AG09319 (cell line): Measurements from ENCODE around the gene BLM.

Experiments
- DNase-seq: peaks from one replicate; pipeline ENCODE4 v3.0.0-alpha.2; 2010; ENCODE audit warnings: low read depth; ENCODE audit errors: extremely low read depth
- TF ChIP-seq, protein P1 (sequence below): IDR thresholded peaks from 2 replicates; pipeline ENCODE4 v1.5.1; 2011; ENCODE audit warnings: low read depth, mild to moderate bottlenecking, inconsistent platforms, low read length, moderate library complexity

The BLM gene

DNA sequence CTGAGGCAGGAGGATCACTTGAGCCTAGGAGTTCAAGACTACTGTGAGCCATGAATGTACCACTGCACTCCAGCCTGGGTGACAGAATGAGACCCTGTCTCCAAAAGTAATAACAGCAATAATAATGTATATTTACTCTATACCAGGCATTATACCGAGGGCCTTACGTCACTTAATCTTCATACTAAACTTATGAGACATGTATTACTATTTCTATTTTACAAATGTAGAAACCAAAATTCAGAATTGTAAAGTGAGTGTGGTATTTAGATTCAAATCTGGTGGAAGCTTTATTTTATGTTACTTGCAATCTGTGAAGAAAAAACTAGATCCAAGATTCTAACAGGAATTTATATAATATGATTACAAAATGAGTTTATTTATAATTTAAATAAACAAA, 9.7 kb upstream of the BLM start:
- DNase-seq, result no peak
- TF ChIP-seq, protein P1, sequence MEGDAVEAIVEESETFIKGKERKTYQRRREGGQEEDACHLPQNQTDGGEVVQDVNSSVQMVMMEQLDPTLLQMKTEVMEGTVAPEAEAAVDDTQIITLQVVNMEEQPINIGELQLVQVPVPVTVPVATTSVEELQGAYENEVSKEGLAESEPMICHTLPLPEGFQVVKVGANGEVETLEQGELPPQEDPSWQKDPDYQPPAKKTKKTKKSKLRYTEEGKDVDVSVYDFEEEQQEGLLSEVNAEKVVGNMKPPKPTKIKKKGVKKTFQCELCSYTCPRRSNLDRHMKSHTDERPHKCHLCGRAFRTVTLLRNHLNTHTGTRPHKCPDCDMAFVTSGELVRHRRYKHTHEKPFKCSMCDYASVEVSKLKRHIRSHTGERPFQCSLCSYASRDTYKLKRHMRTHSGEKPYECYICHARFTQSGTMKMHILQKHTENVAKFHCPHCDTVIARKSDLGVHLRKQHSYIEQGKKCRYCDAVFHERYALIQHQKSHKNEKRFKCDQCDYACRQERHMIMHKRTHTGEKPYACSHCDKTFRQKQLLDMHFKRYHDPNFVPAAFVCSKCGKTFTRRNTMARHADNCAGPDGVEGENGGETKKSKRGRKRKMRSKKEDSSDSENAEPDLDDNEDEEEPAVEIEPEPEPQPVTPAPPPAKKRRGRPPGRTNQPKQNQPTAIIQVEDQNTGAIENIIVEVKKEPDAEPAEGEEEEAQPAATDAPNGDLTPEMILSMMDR, result no peak

DNA sequence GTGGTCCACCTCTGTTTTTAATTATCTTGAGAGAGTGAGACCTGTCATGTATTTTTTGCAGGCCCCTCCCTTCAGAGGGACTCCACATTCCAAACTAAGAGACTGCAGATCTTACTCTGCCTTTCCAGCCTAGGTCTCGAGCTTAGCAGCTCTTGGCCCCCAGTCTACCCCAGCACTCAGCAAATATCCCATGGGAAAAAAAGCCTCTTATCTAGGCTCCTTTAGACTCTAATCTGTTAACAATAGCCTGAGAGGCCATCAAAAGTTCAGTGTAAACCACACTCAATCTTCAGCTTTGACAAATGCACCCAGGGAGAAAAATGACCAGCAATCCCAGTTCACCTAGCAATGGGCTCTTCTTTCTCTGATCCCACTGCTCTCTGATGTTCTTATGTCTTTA, 8.6 kb upstream of the BLM start:
- DNase-seq, result no peak
- TF ChIP-seq, protein P1, result no peak

DNA sequence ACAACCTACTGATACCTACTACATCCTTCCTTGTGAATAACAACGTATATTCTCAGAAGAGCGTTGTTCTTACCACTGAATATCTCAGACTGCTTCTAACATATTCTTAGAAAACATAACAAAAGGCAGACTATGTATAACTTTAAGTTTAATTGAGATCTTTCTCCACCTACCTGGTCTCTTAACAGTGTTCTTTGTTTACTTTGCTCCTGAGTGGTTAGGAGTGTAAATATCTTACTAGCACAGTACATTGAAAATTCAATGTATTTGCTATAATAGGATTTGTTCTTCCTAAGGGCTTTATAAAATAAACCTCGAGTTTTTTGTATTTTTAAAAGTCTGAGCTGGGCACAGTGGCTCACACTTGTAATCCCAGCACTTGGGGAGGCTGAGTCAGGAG, 7.9 kb upstream of the BLM start:
- DNase-seq, result no peak

DNA sequence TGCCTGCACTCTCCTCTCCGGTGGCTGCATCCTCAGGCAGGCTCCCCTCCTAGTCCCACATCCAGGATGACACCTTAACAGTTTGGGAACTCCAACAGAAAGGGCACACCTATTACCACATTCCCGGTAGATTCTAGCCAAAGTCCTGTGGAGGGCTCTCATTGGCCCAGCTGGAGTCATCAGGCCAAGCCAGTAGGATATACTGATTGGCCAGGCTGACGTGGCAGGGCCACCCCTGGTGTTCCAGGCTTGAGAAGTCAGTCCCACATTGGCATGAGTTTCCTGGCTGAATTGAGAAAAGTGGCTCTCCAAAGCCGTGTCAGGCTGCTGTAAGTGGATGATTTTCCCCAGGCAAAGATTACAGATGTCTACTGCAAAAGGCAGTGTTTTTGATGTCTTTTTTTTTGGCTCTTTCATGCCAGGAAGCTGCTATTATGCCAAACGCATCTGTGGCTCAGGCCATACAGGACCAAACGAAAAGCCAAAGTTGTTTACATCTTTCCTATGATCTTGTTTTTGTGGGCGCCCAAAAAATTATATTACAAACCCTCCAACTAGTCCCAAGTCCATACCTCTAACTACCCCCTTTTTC, 6.6 kb upstream of the BLM start:
- TF ChIP-seq, protein P1, result no peak
- DNase-seq, result no peak

More for the DNA sequence above, 7.9 kb upstream of the BLM start:
- TF ChIP-seq, protein P1, result no peak

DNA sequence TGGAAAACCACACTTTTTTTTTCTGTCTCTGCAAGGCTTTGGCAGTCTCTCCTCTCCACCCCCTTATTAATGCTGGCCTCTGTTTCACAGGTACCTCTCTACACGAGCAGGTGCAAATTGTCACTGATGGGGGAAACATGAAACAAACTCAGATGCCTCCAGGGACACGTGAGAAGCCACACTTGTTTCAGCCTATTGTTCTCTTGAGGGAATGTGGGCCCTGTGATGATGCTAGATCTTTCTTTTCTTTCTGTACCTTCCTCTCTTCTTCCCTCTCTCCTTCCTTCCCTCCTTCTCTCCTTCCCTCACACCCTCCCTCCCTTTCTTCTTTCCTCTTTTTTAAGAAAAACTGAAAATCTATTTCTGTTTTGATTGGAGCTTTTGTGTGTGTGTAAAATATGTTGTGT, 5.7 kb upstream of the BLM start:
- DNase-seq, result no peak
- TF ChIP-seq, protein P1, result no peak

DNA sequence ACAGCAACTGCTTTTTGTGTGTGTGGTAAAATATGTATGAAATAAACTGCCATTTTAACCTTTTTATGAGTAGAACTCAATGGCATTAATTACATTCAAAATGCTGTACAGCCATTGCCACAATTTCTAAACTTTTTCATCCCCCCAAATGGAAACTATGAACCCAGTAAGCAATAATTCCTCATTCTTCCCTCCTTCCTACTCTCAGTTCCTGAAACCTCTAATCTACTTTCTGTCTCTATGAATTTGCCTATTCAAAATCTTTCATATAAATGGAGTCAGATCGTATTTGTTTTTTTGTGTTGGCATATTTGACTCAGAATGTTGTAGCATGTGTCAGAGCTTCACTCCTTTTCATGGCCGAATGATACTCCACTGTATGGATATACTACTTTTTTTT, 5.3 kb upstream of the BLM start:
- no peak for DNase-seq
- TF ChIP-seq, protein P1, result no peak

DNA sequence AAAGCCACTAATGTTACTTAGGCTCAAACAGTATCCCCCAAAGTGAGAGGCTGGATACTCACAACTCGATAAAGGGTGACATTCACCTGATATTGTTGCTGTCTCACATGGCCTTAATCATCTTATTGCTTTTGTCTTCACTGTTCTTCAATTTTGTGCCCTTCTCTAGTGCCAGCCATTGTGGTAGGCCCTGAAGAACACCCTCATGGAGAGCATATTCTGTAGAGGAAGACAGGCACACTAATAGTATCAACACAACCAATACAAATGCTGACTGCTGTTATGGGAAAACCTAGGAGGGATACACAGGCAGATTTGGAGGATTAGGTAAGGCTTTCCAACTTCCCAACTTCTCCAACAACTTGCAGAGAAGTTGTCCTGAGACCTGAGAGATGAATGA, 4.1 kb upstream of the BLM start:
- DNase-seq, result no peak
- TF ChIP-seq, protein P1, result no peak
